ENCODE measurements around the gene TMEM52.

Gene TMEM52

GRCh38 chr1:1881727-1882126 is 37.4 kb downstream of the TMEM52 start:
- TF ChIP-seq EZH2phosphoT487 (IDR thresholded peaks at IDR 0.05; ENCODE audit: low read depth), result no peak
- no peak for TF ChIP-seq CTCF (IDR thresholded peaks at IDR 0.05; ENCODE audit: low read depth, low read length)
- H3K36me3 ChIP-seq (replicated peaks; ENCODE audit: low read depth, low read length), result peaks cover 15% of the 10 kb centered on the region
- peaks cover 92% of the 10 kb centered on the region for H4K20me1 ChIP-seq (ENCODE audit: insufficient read depth, low read length)
- H2AFZ ChIP-seq (ENCODE audit: low read depth, low read length), result no peak overlapping the region
- peaks cover 100% of the 10 kb centered on the region for H3K79me2 ChIP-seq (ENCODE audit: low read length)
- H3K27ac ChIP-seq (ENCODE audit: low read length), result no peak overlapping the region
- no peak overlapping the region for H3K4me2 ChIP-seq (ENCODE audit: low read length)
- no peak overlapping the region for H3K4me3 ChIP-seq (ENCODE audit: low read length)
- no peaks in the 10 kb centered on the region for H3K9me3 ChIP-seq (ENCODE audit: insufficient read depth, low read length)
- no peaks in the 10 kb centered on the region for H3K27me3 ChIP-seq (ENCODE audit: low read depth, low read length)
- H3K9ac ChIP-seq (ENCODE audit: low read length), result no peak overlapping the region
- no peaks in the 10 kb centered on the region for H3K4me1 ChIP-seq (ENCODE audit: low read length)

GRCh38 chr1:1880617-1881312 is 38.3 kb downstream of the TMEM52 start:
- Histone ChIP-seq H3K4me2 (ENCODE audit: low read length) (no peak overlapping the region), H4K20me1 (ENCODE audit: insufficient read depth, low read length) (peaks cover 92% of the 10 kb centered on the region), H3K79me2 (ENCODE audit: low read length) (peaks cover 100% of the 10 kb centered on the region), H3K36me3 (replicated peaks; ENCODE audit: low read depth, low read length) (peaks cover 22% of the 10 kb centered on the region), H3K27ac (ENCODE audit: low read length) (no peak overlapping the region), H3K27me3 (ENCODE audit: low read depth, low read length) (no peaks in the 10 kb centered on the region), H2AFZ (ENCODE audit: low read depth, low read length) (no peak overlapping the region), H3K9ac (ENCODE audit: low read length) (no peak overlapping the region), H3K9me3 (ENCODE audit: insufficient read depth, low read length) (no peaks in the 10 kb centered on the region), H3K4me3 (ENCODE audit: low read length) (no peak overlapping the region), H3K4me1 (ENCODE audit: low read length) (no peaks in the 10 kb centered on the region)
- TF ChIP-seq CTCF (IDR thresholded peaks at IDR 0.05; ENCODE audit: low read depth, low read length) (no peak), EZH2phosphoT487 (IDR thresholded peaks at IDR 0.05; ENCODE audit: low read depth) (no peak)

GRCh38 chr1:1879942-1880341 is 39.1 kb downstream of the TMEM52 start:
- Histone ChIP-seq H3K9ac (ENCODE audit: low read length) (no peak overlapping the region), H2AFZ (ENCODE audit: low read depth, low read length) (no peak overlapping the region), H4K20me1 (ENCODE audit: insufficient read depth, low read length) (peaks cover 93% of the 10 kb centered on the region), H3K4me2 (ENCODE audit: low read length) (no peak overlapping the region), H3K27ac (ENCODE audit: low read length) (no peak overlapping the region), H3K27me3 (ENCODE audit: low read depth, low read length) (no peaks in the 10 kb centered on the region), H3K79me2 (ENCODE audit: low read length) (peaks cover 100% of the 10 kb centered on the region), H3K4me1 (ENCODE audit: low read length) (no peaks in the 10 kb centered on the region), H3K4me3 (ENCODE audit: low read length) (no peak overlapping the region), H3K9me3 (ENCODE audit: insufficient read depth, low read length) (no peaks in the 10 kb centered on the region), H3K36me3 (replicated peaks; ENCODE audit: low read depth, low read length) (peaks cover 29% of the 10 kb centered on the region)
- no peak for TF ChIP-seq EZH2phosphoT487 (IDR thresholded peaks at IDR 0.05; ENCODE audit: low read depth)

- H3K4me1 ChIP-seq (ENCODE audit: low read length), result no peaks in the 10 kb centered on the region
- H3K27me3 ChIP-seq (ENCODE audit: low read depth, low read length), result no peaks in the 10 kb centered on the region
- H3K27ac ChIP-seq (ENCODE audit: low read length), result no peak overlapping the region
- H3K4me3 ChIP-seq (ENCODE audit: low read length), result no peak overlapping the region
- H3K9me3 ChIP-seq (ENCODE audit: insufficient read depth, low read length), result no peaks in the 10 kb centered on the region
- no peak overlapping the region for H2AFZ ChIP-seq (ENCODE audit: low read depth, low read length)
- no peak overlapping the region for H3K4me2 ChIP-seq (ENCODE audit: low read length)
- H3K9ac ChIP-seq (ENCODE audit: low read length), result no peak overlapping the region
- peaks cover 100% of the 10 kb centered on the region for H3K79me2 ChIP-seq (ENCODE audit: low read length)
- H3K36me3 ChIP-seq (replicated peaks; ENCODE audit: low read depth, low read length), result peaks cover 35% of the 10 kb centered on the region
- TF ChIP-seq EZH2phosphoT487 (IDR thresholded peaks at IDR 0.05; ENCODE audit: low read depth), result no peak
- no peak for TF ChIP-seq CTCF (IDR thresholded peaks at IDR 0.05; ENCODE audit: low read depth, low read length)
- H4K20me1 ChIP-seq (ENCODE audit: insufficient read depth, low read length), result peaks cover 91% of the 10 kb centered on the region
Observed at GRCh38 chr1:1877865-1878436, 41.1 kb downstream of the TMEM52 start.
